Liver (tissue), 9 donors: Measurements from ENCODE around the gene IZUMO2. TPM values are rescaled to one million over a fixed set of nuclear protein-coding genes. Genes with fewer than 3 reads are reported as not detected.
A peak's percentile ranks its signal among the peaks of the same experiment; 100 is the strongest.

ENCODE experiments used
- DNase-seq: peaks from one replicate; pipeline ENCODE4 v3.0.0-alpha.2; 2017; ENCODE audit warnings: low spot score
- H3K27ac ChIP-seq, 2 donors: one replicate each; pipeline ENCODE4 v1.7.0; 2013; ENCODE audit warnings: inconsistent platforms in 2 of 2, low read length in 2 of 2, control low read depth in 1 of 2, low read depth in 1 of 2, mild to moderate bottlenecking in 1 of 2
- H3K27me3 ChIP-seq, 4 donors: one replicate each; pipeline versions ENCODE4 v1.6.1 to v1.7.0; 2013; ENCODE audit warnings: low read length in 3 of 4, inconsistent platforms in 1 of 4, mild to moderate bottlenecking in 1 of 4, moderate library complexity in 1 of 4; ENCODE audit not compliant: control insufficient read depth in 4 of 4, insufficient read depth in 4 of 4
- H3K36me3 ChIP-seq, 4 donors: one replicate each; pipeline versions ENCODE4 v1.6.1 to v1.7.0; 2013; ENCODE audit warnings: low read length in 3 of 4, mild to moderate bottlenecking in 3 of 4, low read depth in 1 of 4, moderate library complexity in 1 of 4; ENCODE audit not compliant: control insufficient read depth in 4 of 4, insufficient read depth in 3 of 4
- H3K4me1 ChIP-seq, 4 donors: one replicate each; pipeline versions ENCODE4 v1.6.1 to v1.7.0; 2013; ENCODE audit warnings: low read length in 3 of 4, mild to moderate bottlenecking in 3 of 4, moderate library complexity in 1 of 4; ENCODE audit not compliant: control insufficient read depth in 4 of 4, insufficient read depth in 4 of 4
- H3K4me3 ChIP-seq, 3 donors: one replicate each; pipeline versions ENCODE4 v1.6.1 to v1.7.0; 2013; ENCODE audit warnings: low read length in 3 of 3, control low read depth in 1 of 3, low read depth in 1 of 3, mild to moderate bottlenecking in 1 of 3
- H3K9ac ChIP-seq, 2 donors: one replicate each; pipeline ENCODE4 v1.7.0; 2013; ENCODE audit warnings: low read length in 2 of 2, mild to moderate bottlenecking in 2 of 2, moderate library complexity in 2 of 2, control low read depth in 1 of 2, low read depth in 1 of 2
- H3K9me3 ChIP-seq, 4 donors: one replicate each; pipeline versions ENCODE4 v1.6.1 to v1.7.0; 2013; ENCODE audit warnings: low read length in 3 of 4; ENCODE audit not compliant: control insufficient read depth in 4 of 4
- ATF3 ChIP-seq: IDR thresholded peaks from 2 replicates; pipeline ENCODE4 v1.6.1; 2016; ENCODE audit warnings: antibody characterized with exemption
- CTCF ChIP-seq: fragments of 150-350 bp; IDR thresholded peaks from 2 replicates; pipeline ENCODE4 v1.5.1; 2017; ENCODE audit warnings: improper control_type of control experiment, low read depth, low read length; ENCODE audit not compliant: missing input control
- EGR1 ChIP-seq, 2 donors: IDR thresholded peaks; 2 replicates each; pipeline ENCODE4 v1.6.1; 2016 to 2018; ENCODE audit warnings: antibody characterized with exemption in 2 of 2, low read depth in 2 of 2
- FOXA1 ChIP-seq: IDR thresholded peaks from 2 replicates; pipeline ENCODE4 v1.6.1; 2016; ENCODE audit warnings: antibody characterized with exemption
- GABPA ChIP-seq, 2 donors: IDR thresholded peaks in 1 of 2; conservative IDR thresholded peaks in 1 of 2; 2 replicates each; pipeline ENCODE4 v1.6.1; 2016; ENCODE audit warnings: antibody characterized with exemption in 2 of 2, mild to moderate bottlenecking in 1 of 2, moderate library complexity in 1 of 2
- HNF4A ChIP-seq, 2 donors: conservative IDR thresholded peaks; 2 replicates each; pipeline ENCODE4 v1.6.1; 2016; ENCODE audit warnings: antibody characterized with exemption in 2 of 2, mild to moderate bottlenecking in 2 of 2
- HNF4G ChIP-seq: IDR thresholded peaks from 2 replicates; pipeline ENCODE4 v1.6.1; 2016; ENCODE audit warnings: antibody characterized with exemption
- JUND ChIP-seq, 2 donors: IDR thresholded peaks; 2 replicates each; pipeline ENCODE4 v1.6.1; 2016; ENCODE audit warnings: antibody characterized with exemption in 2 of 2
- NR2F2 ChIP-seq: IDR thresholded peaks from 2 replicates; pipeline ENCODE4 v1.6.1; 2016; ENCODE audit warnings: antibody characterized with exemption
- RAD21 ChIP-seq, 2 donors: IDR thresholded peaks; 2 replicates each; pipeline ENCODE4 v1.6.1; 2016; ENCODE audit warnings: antibody characterized with exemption in 2 of 2, mild to moderate bottlenecking in 2 of 2
- RXRA ChIP-seq, 2 donors: IDR thresholded peaks; 2 replicates each; pipeline ENCODE4 v1.6.1; 2017 to 2018; ENCODE audit warnings: antibody characterized with exemption in 2 of 2, mild to moderate bottlenecking in 1 of 2
- SP1 ChIP-seq: IDR thresholded peaks from 2 replicates; pipeline ENCODE4 v1.6.1; 2018; ENCODE audit warnings: antibody characterized with exemption, mild to moderate bottlenecking
- TAF1 ChIP-seq: conservative IDR thresholded peaks from 2 replicates; pipeline ENCODE4 v1.6.1; 2016; ENCODE audit warnings: antibody characterized with exemption, mild to moderate bottlenecking
- YY1 ChIP-seq: IDR thresholded peaks from 2 replicates; pipeline ENCODE4 v1.6.1; 2016; ENCODE audit warnings: antibody characterized with exemption, mild to moderate bottlenecking
- WGBS: extraction: QIAGEN DNeasy Blood & Tissue Kit; methylation state at CpG from one replicate; pipeline ENCODE4 v1.1.7; 2013; 5-methylcytosine and 5-hydroxymethylcytosine counted together
- polyA plus RNA-seq, 2 donors: library from polyadenylated mRNA; stranded (reverse) in 1 of 2; unstranded in 1 of 2; fragments of 200-250 nt in 1 of 2; fragments of >200 nt in 1 of 2; fragmentation: Nextera tagmentation in 1 of 2; extraction: Ambion mirVana in 1 of 2; gene quantifications; one replicate each; pipeline versions ENCODE4 v1.2.1 to v1.2.3, GENCODE V29; 2013 to 2015
- total RNA-seq, 2 donors: library from RNA; depleted of rRNA; stranded (reverse); fragments of >200 nt; gene quantifications; one replicate each; pipeline ENCODE4 v1.2.3, GENCODE V29; 2014
- TF ChIP-seq, protein P1 (sequence below): IDR thresholded peaks from 2 replicates; pipeline ENCODE4 v1.6.1; 2016; ENCODE audit warnings: antibody characterized with exemption
- TF ChIP-seq, protein P2 (sequence below): IDR thresholded peaks from 2 replicates; pipeline ENCODE4 v1.6.1; 2016; ENCODE audit warnings: antibody characterized with exemption
- TF ChIP-seq, protein P3 (sequence below): IDR thresholded peaks from 2 replicates; pipeline ENCODE4 v1.6.1; 2016; ENCODE audit warnings: antibody characterized with exemption, mild to moderate bottlenecking
- donor health status: healthy.
- donor health status: healthy.
- donor health status: healthy.
- donor health status: healthy.
- donor health status: healthy.

Gene IZUMO2
- total and polyA plus RNA-seq, 4 donors = not detected

GRCh38 chr19:50207730-50208129 is 44.6 kb upstream of the IZUMO2 start:
- peaks cover 0 to 2% (median 0%) of the 10 kb centered on the region in 4 donors for H3K27me3 ChIP-seq
- 60% methylated on average over 2 of the region's 2 CpGs for WGBS
- H3K4me3 ChIP-seq = no peak overlapping the region
- peaks cover 9 to 23% (median 18%) of the 10 kb centered on the region in 4 donors for H3K4me1 ChIP-seq
- H3K9me3 ChIP-seq = no peaks in the 10 kb centered on the region
- no peak for DNase-seq
- TF ChIP-seq GABPA (IDR thresholded peaks at IDR 0.05 in 1 of 2, conservative IDR thresholded peaks at IDR 0.05 in 1 of 2) (no peak), TAF1 (no peak), YY1 (no peak), JUND (IDR thresholded peaks at IDR 0.05) (no peak), CTCF (no peak), HNF4G (no peak), RAD21 (IDR thresholded peaks at IDR 0.05) (no peak)
- TF ChIP-seq, protein P1, sequence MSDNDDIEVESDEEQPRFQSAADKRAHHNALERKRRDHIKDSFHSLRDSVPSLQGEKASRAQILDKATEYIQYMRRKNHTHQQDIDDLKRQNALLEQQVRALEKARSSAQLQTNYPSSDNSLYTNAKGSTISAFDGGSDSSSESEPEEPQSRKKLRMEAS = no peak
- TF ChIP-seq, protein P2, sequence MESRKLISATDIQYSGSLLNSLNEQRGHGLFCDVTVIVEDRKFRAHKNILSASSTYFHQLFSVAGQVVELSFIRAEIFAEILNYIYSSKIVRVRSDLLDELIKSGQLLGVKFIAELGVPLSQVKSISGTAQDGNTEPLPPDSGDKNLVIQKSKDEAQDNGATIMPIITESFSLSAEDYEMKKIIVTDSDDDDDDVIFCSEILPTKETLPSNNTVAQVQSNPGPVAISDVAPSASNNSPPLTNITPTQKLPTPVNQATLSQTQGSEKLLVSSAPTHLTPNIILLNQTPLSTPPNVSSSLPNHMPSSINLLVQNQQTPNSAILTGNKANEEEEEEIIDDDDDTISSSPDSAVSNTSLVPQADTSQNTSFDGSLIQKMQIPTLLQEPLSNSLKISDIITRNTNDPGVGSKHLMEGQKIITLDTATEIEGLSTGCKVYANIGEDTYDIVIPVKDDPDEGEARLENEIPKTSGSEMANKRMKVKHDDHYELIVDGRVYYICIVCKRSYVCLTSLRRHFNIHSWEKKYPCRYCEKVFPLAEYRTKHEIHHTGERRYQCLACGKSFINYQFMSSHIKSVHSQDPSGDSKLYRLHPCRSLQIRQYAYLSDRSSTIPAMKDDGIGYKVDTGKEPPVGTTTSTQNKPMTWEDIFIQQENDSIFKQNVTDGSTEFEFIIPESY = no peak
- H3K27ac ChIP-seq = no peak overlapping the region
- H3K36me3 ChIP-seq = peaks cover 2 to 16% (median 8%) of the 10 kb centered on the region in 4 donors
- no peak overlapping the region for H3K9ac ChIP-seq

GRCh38 chr19:50206191-50206590 is 43.1 kb upstream of the IZUMO2 start:
- peaks cover 0 to 2% (median 0%) of the 10 kb centered on the region in 4 donors for H3K27me3 ChIP-seq
- H3K27ac ChIP-seq = peak overlapping the region; percentile 70 to 79
- H3K9me3 ChIP-seq = no peaks in the 10 kb centered on the region
- peaks cover 9 to 23% (median 18%) of the 10 kb centered on the region in 4 donors for H3K4me1 ChIP-seq
- H3K4me3 ChIP-seq = no peak overlapping the region
- H3K9ac ChIP-seq = no peak overlapping the region
- DNase-seq = no peak
- peaks cover 0 to 8% (median 4%) of the 10 kb centered on the region in 4 donors for H3K36me3 ChIP-seq
- TF ChIP-seq JUND (IDR thresholded peaks at IDR 0.05) = no peak
- TF ChIP-seq HNF4A (conservative IDR thresholded peaks at IDR 0.05) = peak; percentile 15 to 41
- TF ChIP-seq, protein P2 = no peak
- TF ChIP-seq, protein P3, sequence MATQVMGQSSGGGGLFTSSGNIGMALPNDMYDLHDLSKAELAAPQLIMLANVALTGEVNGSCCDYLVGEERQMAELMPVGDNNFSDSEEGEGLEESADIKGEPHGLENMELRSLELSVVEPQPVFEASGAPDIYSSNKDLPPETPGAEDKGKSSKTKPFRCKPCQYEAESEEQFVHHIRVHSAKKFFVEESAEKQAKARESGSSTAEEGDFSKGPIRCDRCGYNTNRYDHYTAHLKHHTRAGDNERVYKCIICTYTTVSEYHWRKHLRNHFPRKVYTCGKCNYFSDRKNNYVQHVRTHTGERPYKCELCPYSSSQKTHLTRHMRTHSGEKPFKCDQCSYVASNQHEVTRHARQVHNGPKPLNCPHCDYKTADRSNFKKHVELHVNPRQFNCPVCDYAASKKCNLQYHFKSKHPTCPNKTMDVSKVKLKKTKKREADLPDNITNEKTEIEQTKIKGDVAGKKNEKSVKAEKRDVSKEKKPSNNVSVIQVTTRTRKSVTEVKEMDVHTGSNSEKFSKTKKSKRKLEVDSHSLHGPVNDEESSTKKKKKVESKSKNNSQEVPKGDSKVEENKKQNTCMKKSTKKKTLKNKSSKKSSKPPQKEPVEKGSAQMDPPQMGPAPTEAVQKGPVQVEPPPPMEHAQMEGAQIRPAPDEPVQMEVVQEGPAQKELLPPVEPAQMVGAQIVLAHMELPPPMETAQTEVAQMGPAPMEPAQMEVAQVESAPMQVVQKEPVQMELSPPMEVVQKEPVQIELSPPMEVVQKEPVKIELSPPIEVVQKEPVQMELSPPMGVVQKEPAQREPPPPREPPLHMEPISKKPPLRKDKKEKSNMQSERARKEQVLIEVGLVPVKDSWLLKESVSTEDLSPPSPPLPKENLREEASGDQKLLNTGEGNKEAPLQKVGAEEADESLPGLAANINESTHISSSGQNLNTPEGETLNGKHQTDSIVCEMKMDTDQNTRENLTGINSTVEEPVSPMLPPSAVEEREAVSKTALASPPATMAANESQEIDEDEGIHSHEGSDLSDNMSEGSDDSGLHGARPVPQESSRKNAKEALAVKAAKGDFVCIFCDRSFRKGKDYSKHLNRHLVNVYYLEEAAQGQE = no peak
- TF ChIP-seq, protein P1 = no peak
- no peak for TF ChIP-seq HNF4G
- TF ChIP-seq SP1 = peak; percentile 11
- TF ChIP-seq GABPA (IDR thresholded peaks at IDR 0.05 in 1 of 2, conservative IDR thresholded peaks at IDR 0.05 in 1 of 2) = no peak
- TF ChIP-seq ATF3 = no peak
- TF ChIP-seq EGR1 (IDR thresholded peaks at IDR 0.05; ENCODE audit: low read depth in 2 of 2) = no peak
- TF ChIP-seq YY1 = no peak
- no peak for TF ChIP-seq TAF1
- no peak for TF ChIP-seq RXRA (IDR thresholded peaks at IDR 0.05)
- TF ChIP-seq NR2F2 = no peak
- no peak for TF ChIP-seq RAD21 (IDR thresholded peaks at IDR 0.05)
- no peak for TF ChIP-seq CTCF
- TF ChIP-seq FOXA1 = no peak
- 48% methylated on average over 6 of the region's 6 CpGs for WGBS
